ENCODE results near the gene JAZF1.

Gene JAZF1

GRCh38 chr7:28029051-28029450 lies 151.5 kb downstream of the JAZF1 start:
- H3K9ac ChIP-seq (ENCODE audit: low read depth, low read length, poor library complexity) = no peak overlapping the region
- DNase-seq (ENCODE audit: low spot score) = no peak
- no peak overlapping the region for H4K91ac ChIP-seq (ENCODE audit: low read depth, low read length, poor library complexity)
- no peaks in the 10 kb centered on the region for H3K9me3 ChIP-seq (replicated peaks in 1 of 2; ENCODE audit: control insufficient read depth in 2 of 2, insufficient read depth in 1 of 2, low read depth in 1 of 2, low read length in 2 of 2)
- H2BK5ac ChIP-seq (ENCODE audit: low read length) = no peak overlapping the region
- no peak overlapping the region for H2BK120ac ChIP-seq (ENCODE audit: low read depth, low read length)
- H2AK5ac ChIP-seq (ENCODE audit: low read depth, low read length) = no peak overlapping the region
- H3K18ac ChIP-seq (ENCODE audit: low read length) = no peak overlapping the region
- H3K27ac ChIP-seq (replicated peaks; ENCODE audit: low read length) = no peak overlapping the region
- no CpG with 5 or more reads among the region's 5 CpGs for WGBS, 2 donors (ENCODE audit: extremely low coverage in 2 of 2, insufficient read length in 2 of 2, insufficient replicate concordance in 1 of 2)
- H3K27me3 ChIP-seq (ENCODE audit: control insufficient read depth in 3 of 3, insufficient read depth in 3 of 3, low read depth in 1 of 3, low read length in 3 of 3) = no peaks in the 10 kb centered on the region
- no peak overlapping the region for H3K4ac ChIP-seq (ENCODE audit: low read length)
- H2AFZ ChIP-seq (ENCODE audit: low read length) = no peak overlapping the region
- no peak overlapping the region for H3K4me3 ChIP-seq (ENCODE audit: low read length in 2 of 2)
- peaks cover 0 to under 1% of the 10 kb centered on the region in 2 donors for H3K4me1 ChIP-seq (ENCODE audit: control insufficient read depth in 2 of 2, insufficient read depth in 1 of 2, low read depth in 1 of 2, low read length in 2 of 2)
- H2BK15ac ChIP-seq (ENCODE audit: low read length) = no peak overlapping the region
- H2BK12ac ChIP-seq (ENCODE audit: low read length) = no peak overlapping the region
- H4K8ac ChIP-seq (ENCODE audit: low read depth, low read length) = no peak overlapping the region
- H3K36me3 ChIP-seq (replicated peaks in 1 of 2; ENCODE audit: control insufficient read depth in 2 of 2, insufficient read depth in 2 of 2, low read length in 2 of 2) = no peaks in the 10 kb centered on the region
- no peak overlapping the region for H3K4me2 ChIP-seq (ENCODE audit: insufficient read depth, low read length, poor library complexity, severe bottlenecking)
- H3K79me1 ChIP-seq (ENCODE audit: low read depth, low read length) = no peaks in the 10 kb centered on the region
- no peak overlapping the region for H3K14ac ChIP-seq (ENCODE audit: low read length)
- H3K23ac ChIP-seq (ENCODE audit: low read depth, low read length, poor library complexity) = no peak overlapping the region

- H2BK5ac ChIP-seq (ENCODE audit: low read length) = no peak overlapping the region
- H3K79me1 ChIP-seq (ENCODE audit: low read depth, low read length) = no peaks in the 10 kb centered on the region
- no peak overlapping the region for H2BK12ac ChIP-seq (ENCODE audit: low read length)
- no peak overlapping the region for H3K4me3 ChIP-seq (ENCODE audit: low read length in 2 of 2)
- no peaks in the 10 kb centered on the region for H3K4me1 ChIP-seq (ENCODE audit: control insufficient read depth in 2 of 2, insufficient read depth in 1 of 2, low read depth in 1 of 2, low read length in 2 of 2)
- no peak overlapping the region for H4K91ac ChIP-seq (ENCODE audit: low read depth, low read length, poor library complexity)
- no peak overlapping the region for H2BK120ac ChIP-seq (ENCODE audit: low read depth, low read length)
- no peak overlapping the region for H3K4ac ChIP-seq (ENCODE audit: low read length)
- no peak overlapping the region for H2AK5ac ChIP-seq (ENCODE audit: low read depth, low read length)
- no CpG with 5 or more reads among the region's 3 CpGs for WGBS, 2 donors (ENCODE audit: extremely low coverage in 2 of 2, insufficient read length in 2 of 2, insufficient replicate concordance in 1 of 2)
- H3K36me3 ChIP-seq (replicated peaks in 1 of 2; ENCODE audit: control insufficient read depth in 2 of 2, insufficient read depth in 2 of 2, low read length in 2 of 2) = no peaks in the 10 kb centered on the region
- no peak overlapping the region for H3K4me2 ChIP-seq (ENCODE audit: insufficient read depth, low read length, poor library complexity, severe bottlenecking)
- no peak overlapping the region for H3K14ac ChIP-seq (ENCODE audit: low read length)
- no peak for DNase-seq (ENCODE audit: low spot score)
- H3K23ac ChIP-seq (ENCODE audit: low read depth, low read length, poor library complexity) = no peak overlapping the region
- H2BK15ac ChIP-seq (ENCODE audit: low read length) = no peak overlapping the region
- no peaks in the 10 kb centered on the region for H3K9me3 ChIP-seq (replicated peaks in 1 of 2; ENCODE audit: control insufficient read depth in 2 of 2, insufficient read depth in 1 of 2, low read depth in 1 of 2, low read length in 2 of 2)
- no peaks in the 10 kb centered on the region for H3K27me3 ChIP-seq (ENCODE audit: control insufficient read depth in 3 of 3, insufficient read depth in 3 of 3, low read depth in 1 of 3, low read length in 3 of 3)
- no peak overlapping the region for H3K27ac ChIP-seq (replicated peaks; ENCODE audit: low read length)
- H3K18ac ChIP-seq (ENCODE audit: low read length) = no peak overlapping the region
- no peak overlapping the region for H3K9ac ChIP-seq (ENCODE audit: low read depth, low read length, poor library complexity)
- H4K8ac ChIP-seq (ENCODE audit: low read depth, low read length) = no peak overlapping the region
- H2AFZ ChIP-seq (ENCODE audit: low read length) = no peak overlapping the region
Measured at GRCh38 chr7:28028471-28028870, 152.1 kb downstream of the JAZF1 start.

GRCh38 chr7:28026237-28026636 lies 154.4 kb downstream of the JAZF1 start:
- no peak overlapping the region for H2AK5ac ChIP-seq (ENCODE audit: low read depth, low read length)
- no peaks in the 10 kb centered on the region for H3K79me1 ChIP-seq (ENCODE audit: low read depth, low read length)
- no peak overlapping the region for H3K27ac ChIP-seq (replicated peaks; ENCODE audit: low read length)
- H4K8ac ChIP-seq (ENCODE audit: low read depth, low read length) = no peak overlapping the region
- H2BK15ac ChIP-seq (ENCODE audit: low read length) = no peak overlapping the region
- H2BK120ac ChIP-seq (ENCODE audit: low read depth, low read length) = no peak overlapping the region
- no peak overlapping the region for H3K4ac ChIP-seq (ENCODE audit: low read length)
- H3K4me2 ChIP-seq (ENCODE audit: insufficient read depth, low read length, poor library complexity, severe bottlenecking) = no peak overlapping the region
- no peak overlapping the region for H2BK5ac ChIP-seq (ENCODE audit: low read length)
- H2BK12ac ChIP-seq (ENCODE audit: low read length) = no peak overlapping the region
- H3K9ac ChIP-seq (ENCODE audit: low read depth, low read length, poor library complexity) = no peak overlapping the region
- no peaks in the 10 kb centered on the region for H3K36me3 ChIP-seq (replicated peaks in 1 of 2; ENCODE audit: control insufficient read depth in 2 of 2, insufficient read depth in 2 of 2, low read length in 2 of 2)
- H3K14ac ChIP-seq (ENCODE audit: low read length) = no peak overlapping the region
- no peak overlapping the region for H4K91ac ChIP-seq (ENCODE audit: low read depth, low read length, poor library complexity)
- H3K23ac ChIP-seq (ENCODE audit: low read depth, low read length, poor library complexity) = no peak overlapping the region
- H3K4me1 ChIP-seq (ENCODE audit: control insufficient read depth in 2 of 2, insufficient read depth in 1 of 2, low read depth in 1 of 2, low read length in 2 of 2) = no peaks in the 10 kb centered on the region
- H3K18ac ChIP-seq (ENCODE audit: low read length) = no peak overlapping the region
- no peak overlapping the region for H2AFZ ChIP-seq (ENCODE audit: low read length)
- WGBS, 2 donors (ENCODE audit: extremely low coverage in 2 of 2, insufficient read length in 2 of 2, insufficient replicate concordance in 1 of 2) = no CpG with 5 or more reads among the region's 2 CpGs
- no peaks in the 10 kb centered on the region for H3K9me3 ChIP-seq (replicated peaks in 1 of 2; ENCODE audit: control insufficient read depth in 2 of 2, insufficient read depth in 1 of 2, low read depth in 1 of 2, low read length in 2 of 2)
- H3K4me3 ChIP-seq (ENCODE audit: low read length in 2 of 2) = no peak overlapping the region
- H3K27me3 ChIP-seq (ENCODE audit: control insufficient read depth in 3 of 3, insufficient read depth in 3 of 3, low read depth in 1 of 3, low read length in 3 of 3) = peaks cover 0 to 4% (median 0%) of the 10 kb centered on the region in 3 experiments
- no peak for DNase-seq (ENCODE audit: low spot score)

- no peak overlapping the region for H2AK5ac ChIP-seq (ENCODE audit: low read depth, low read length)
- H3K23ac ChIP-seq (ENCODE audit: low read depth, low read length, poor library complexity) = no peak overlapping the region
- DNase-seq (ENCODE audit: low spot score) = no peak
- no peak overlapping the region for H3K14ac ChIP-seq (ENCODE audit: low read length)
- no peak overlapping the region for H3K18ac ChIP-seq (ENCODE audit: low read length)
- no peaks in the 10 kb centered on the region for H3K4me1 ChIP-seq (ENCODE audit: control insufficient read depth in 2 of 2, insufficient read depth in 1 of 2, low read depth in 1 of 2, low read length in 2 of 2)
- H3K4me3 ChIP-seq (ENCODE audit: low read length in 2 of 2) = no peak overlapping the region
- no peak overlapping the region for H3K9ac ChIP-seq (ENCODE audit: low read depth, low read length, poor library complexity)
- no CpG with 5 or more reads among the region's 2 CpGs for whole genome bisulfite sequencing, 2 donors (ENCODE audit: extremely low coverage in 2 of 2, insufficient read length in 2 of 2, insufficient replicate concordance in 1 of 2)
- peaks cover 0 to 5% (median 0%) of the 10 kb centered on the region in 3 experiments for H3K27me3 ChIP-seq (ENCODE audit: control insufficient read depth in 3 of 3, insufficient read depth in 3 of 3, low read depth in 1 of 3, low read length in 3 of 3)
- H3K27ac ChIP-seq (replicated peaks; ENCODE audit: low read length) = no peak overlapping the region
- no peak overlapping the region for H2BK120ac ChIP-seq (ENCODE audit: low read depth, low read length)
- H3K36me3 ChIP-seq (replicated peaks in 1 of 2; ENCODE audit: control insufficient read depth in 2 of 2, insufficient read depth in 2 of 2, low read length in 2 of 2) = no peaks in the 10 kb centered on the region
- H3K9me3 ChIP-seq (replicated peaks in 1 of 2; ENCODE audit: control insufficient read depth in 2 of 2, insufficient read depth in 1 of 2, low read depth in 1 of 2, low read length in 2 of 2) = no peaks in the 10 kb centered on the region
- H4K8ac ChIP-seq (ENCODE audit: low read depth, low read length) = no peak overlapping the region
- no peak overlapping the region for H2BK15ac ChIP-seq (ENCODE audit: low read length)
- H2BK5ac ChIP-seq (ENCODE audit: low read length) = no peak overlapping the region
- H4K91ac ChIP-seq (ENCODE audit: low read depth, low read length, poor library complexity) = no peak overlapping the region
- H3K79me1 ChIP-seq (ENCODE audit: low read depth, low read length) = no peaks in the 10 kb centered on the region
- no peak overlapping the region for H3K4me2 ChIP-seq (ENCODE audit: insufficient read depth, low read length, poor library complexity, severe bottlenecking)
- H3K4ac ChIP-seq (ENCODE audit: low read length) = no peak overlapping the region
- H2BK12ac ChIP-seq (ENCODE audit: low read length) = no peak overlapping the region
- no peak overlapping the region for H2AFZ ChIP-seq (ENCODE audit: low read length)
Measured at GRCh38 chr7:28024786-28025334, 155.7 kb downstream of the JAZF1 start.
